HG03066 (cell line): ENCODE measurements around the gene TTC32.
"Not testable (repeated sequence)": the region's sequence is repeated elsewhere in the genome, so short reads cannot be mapped to it uniquely, and the experiment has no call there.

Experiments used
- ATAC-seq: cut with Tn5 transposase; IDR thresholded peaks from one replicate; pipeline ENCODE4 v1.9.1; 2021; ENCODE audit warnings: low read depth; ENCODE audit not compliant: unreplicated experiment

The TTC32 gene

DNA sequence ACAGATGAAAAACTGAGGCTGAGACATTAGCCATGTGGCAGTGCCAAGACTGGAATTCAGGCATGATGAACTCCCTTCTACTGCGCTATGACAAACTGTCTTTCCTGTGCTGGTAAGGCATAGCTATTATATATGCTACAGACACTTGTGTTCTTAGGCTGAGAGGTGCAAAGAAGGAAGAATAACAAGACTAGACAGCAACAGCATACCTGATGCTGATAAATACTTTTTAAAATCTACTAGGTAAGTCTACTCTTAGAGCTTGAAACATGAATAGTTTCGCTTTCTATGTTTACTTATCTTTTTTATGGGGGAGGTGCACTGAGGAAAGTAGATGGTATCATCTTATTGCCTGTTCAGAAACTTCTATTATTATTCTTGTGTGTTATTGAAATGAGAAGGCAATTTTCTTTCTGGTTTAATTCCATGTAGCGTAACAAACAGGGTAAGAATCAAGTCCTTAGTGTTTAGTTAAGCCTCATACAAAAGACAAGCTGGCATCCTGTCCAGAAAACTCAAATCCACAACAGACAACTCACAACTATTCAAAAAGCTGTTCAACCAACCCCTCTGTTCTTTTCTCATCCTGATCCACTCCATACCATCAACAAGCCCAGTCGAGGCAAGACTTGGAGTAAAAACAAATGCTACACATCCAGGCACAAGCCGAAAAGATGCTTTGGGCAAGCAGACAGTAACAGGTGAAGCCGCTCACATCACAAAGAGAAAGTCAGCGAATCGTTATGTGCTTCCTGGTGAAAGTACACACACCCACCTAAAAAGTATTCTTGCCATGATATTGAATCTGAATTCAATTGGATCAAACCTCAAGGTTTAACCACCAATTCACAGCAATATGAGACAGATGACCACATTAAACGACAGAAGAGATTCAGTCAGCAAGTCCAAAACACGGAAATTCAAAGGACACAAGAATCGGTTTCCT lies 1.5 kb downstream of the TTC32 start:
- peak; percentile 32 for ATAC-seq

DNA sequence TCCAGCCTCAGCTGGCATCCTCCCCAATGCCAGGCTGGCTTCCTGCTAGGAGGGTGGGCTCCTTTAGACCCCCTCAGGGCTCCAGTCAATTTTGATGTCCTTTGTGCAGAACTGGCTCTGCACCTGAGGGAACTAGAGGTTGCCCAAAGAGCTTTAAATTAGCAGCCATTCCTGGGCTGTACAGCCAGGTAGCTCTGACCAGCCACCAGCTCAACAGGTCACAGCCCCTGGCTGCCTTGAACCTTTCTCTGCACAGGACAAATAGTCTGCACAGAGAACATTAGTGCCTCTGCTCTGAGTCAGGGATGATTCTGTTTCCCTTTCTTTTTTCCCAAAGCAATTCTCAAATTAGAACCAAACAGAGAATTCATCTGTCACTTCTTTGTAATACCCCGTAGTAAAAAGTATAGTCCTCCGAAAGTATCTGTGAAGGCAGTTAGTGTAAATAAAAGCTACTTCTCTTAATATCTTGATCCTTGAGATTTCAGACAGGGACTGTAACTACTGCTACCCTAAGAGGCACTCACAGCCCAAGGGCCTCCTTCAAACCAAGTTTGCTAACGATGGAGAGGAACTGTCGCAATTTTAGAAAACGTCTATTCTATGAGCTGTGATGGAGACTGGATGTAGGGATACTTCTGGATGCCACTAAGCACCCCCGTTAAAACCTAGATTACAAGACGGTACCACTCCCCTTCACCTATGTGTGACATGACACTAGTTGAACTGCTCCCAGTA lies 3.0 kb downstream of the TTC32 start:
- ATAC-seq: no peak

- no peak for ATAC-seq
Measured at GRCh38 chr2:19897623-19898245, 4.0 kb downstream of the TTC32 start.

- no peak for ATAC-seq
Measured at GRCh38 chr2:19895535-19895934, 6.2 kb downstream of the TTC32 start.

DNA sequence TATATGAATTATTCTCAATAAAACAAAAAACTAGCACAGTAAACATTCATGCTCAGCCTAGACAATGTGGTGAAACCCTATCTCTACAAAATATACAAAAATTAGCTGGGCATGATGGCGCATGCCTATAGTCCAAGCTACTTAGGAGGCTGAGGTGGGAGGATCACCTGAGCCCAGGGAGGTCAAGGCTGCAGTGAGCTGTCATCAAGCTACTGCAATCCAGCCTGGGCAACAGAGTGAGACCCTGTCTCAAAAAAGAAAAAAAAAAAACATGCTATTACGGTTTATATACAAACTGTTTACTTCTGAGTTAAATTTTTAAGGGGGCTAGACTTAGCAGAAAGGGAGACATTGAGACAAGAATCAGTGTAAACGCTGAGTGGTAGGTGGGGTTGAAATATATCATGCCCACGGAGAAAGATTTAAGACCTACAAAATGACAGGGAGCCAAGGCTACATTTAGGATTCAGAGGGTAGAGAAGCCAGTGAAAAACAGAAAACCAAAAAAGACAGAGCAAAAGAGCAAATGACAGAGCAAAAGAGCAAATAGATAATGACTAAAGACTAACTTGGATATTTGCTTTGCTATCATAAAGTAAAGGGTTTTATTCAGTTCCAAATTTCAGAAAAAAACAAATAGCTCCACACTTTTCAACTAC lies 7.5 kb downstream of the TTC32 start:
- ATAC-seq: peak; percentile 19

DNA sequence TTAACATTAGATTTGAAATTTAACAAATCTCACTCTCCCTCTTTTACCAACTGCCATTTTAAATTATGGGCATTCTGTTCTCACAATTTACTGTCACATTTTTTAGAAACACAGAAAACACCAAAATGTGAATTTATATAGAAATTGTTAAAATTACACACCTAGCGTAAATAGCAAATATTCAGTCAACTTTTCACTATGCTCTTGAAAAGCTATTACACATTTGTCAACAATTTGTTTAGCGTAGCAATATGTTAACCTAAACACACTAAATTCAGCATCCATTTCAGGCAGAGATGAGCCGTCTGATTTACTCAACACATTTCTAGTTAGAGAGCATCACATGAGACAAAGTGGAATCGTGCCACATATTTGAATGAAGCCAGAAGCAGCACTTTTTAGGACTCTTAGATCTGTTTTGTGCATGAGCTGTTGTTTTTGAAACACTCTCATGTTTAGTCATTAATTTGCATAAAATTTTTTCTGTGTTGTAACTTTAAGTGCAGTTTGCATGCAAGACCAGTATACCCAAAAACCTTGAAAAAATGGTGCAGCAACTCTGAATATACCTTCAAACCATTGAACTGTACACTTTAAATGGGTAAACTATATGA lies 8.2 kb downstream of the TTC32 start:
- ATAC-seq: peak; percentile 85

- ATAC-seq: not testable (repeated sequence)
Measured at GRCh38 chr2:19891971-19892370, 9.8 kb downstream of the TTC32 start.

DNA sequence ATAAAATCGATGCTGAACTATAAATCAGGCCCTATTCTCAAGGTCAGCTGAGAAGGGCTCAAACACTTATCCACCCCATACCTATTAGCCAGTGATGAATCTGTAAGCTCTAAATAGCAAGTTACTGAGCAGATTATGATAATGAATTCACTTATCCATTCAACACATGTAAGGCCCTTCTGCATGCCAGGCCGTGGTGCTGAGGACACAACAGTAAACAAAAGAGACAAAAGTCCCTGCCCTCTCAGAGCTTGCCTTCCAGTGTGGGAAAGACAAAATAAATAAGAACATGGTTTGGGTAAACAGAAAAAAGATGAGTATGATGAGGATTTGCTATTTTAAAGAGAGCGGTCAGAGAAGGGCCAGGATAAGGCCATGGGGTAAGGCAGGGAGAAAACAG lies 11.7 kb downstream of the TTC32 start:
- ATAC-seq: no peak

GRCh38 chr2:19888831-19889230 lies 13.0 kb downstream of the TTC32 start:
- no peak for ATAC-seq

DNA sequence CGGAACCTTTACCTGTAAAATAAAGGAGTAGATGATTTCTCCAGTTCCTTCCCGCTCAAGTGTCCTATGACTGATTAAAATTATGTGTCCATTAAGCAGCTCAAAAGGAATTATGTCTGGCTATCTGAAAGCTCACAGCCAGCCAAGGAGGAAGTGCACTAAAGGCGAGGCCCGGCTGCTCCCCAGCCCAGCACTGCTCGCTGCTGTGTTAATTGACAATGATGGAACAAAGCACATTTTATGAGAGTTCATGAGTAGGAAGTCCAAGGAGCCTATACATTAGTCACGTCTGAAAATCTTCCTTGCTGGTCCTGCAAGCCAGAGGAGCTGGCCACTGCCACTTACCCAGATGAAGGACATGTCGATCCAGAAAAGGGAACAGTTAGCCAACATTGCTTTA lies 14.3 kb downstream of the TTC32 start:
- no peak for ATAC-seq

DNA sequence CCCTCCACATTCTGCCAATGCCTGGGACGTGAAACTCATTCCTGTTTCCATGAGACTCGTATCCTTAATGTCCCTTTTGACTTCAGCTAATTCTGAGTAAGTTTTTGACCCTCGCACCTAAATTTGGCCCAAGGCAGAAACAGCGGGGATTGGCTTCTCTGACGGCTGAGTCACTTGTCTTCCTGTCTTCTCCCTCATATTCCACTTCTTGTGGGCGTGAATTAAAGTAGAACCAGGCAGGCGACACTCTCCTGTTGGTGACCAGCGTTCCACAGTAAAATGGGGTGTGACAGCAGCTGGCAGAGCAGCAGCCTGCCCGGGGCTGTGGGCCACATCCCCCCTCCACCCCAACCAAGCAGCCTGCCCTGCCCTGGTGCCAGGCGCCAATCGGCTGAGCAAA lies 15.5 kb downstream of the TTC32 start:
- ATAC-seq: no peak

- no peak for ATAC-seq
Measured at GRCh38 chr2:19885791-19886190, 16.0 kb downstream of the TTC32 start.

DNA sequence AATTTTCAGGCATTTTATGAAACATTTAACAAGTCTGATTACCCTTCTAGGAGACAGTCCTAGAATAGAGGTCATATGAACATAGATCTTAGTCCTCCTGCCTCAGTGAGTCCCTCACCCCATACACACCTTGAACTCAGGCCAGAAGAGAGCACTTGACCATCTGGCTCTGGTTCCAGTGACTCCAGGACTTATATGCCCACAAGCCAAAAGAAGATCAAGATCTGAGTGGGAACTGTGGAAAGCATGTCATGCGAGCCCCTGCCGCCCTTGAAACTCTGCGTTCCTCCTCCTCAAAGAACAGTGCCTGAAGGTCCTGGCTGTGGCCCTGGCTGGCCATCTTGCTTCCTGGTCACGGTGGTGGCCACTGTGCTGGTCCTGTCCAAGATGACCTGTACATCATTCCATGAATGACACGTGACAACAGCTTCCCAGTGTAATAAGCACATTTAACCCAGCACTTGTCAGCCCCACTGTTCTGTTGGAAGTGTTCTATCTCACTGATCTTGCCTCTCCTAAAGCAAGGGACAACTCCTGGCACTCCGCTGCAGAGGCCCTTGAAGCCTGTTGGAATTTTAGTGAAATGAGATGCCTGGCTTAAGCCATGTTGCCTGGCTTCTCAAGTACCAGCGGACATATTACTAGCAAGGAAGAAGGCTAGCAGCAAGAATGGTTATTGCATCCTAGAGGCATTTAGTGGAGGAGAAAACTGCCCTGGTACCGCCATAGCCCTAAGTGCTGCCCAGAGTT lies 17.6 kb downstream of the TTC32 start:
- ATAC-seq: no peak

- ATAC-seq: no peak
Measured at GRCh38 chr2:19883486-19883885, 18.3 kb downstream of the TTC32 start.

DNA sequence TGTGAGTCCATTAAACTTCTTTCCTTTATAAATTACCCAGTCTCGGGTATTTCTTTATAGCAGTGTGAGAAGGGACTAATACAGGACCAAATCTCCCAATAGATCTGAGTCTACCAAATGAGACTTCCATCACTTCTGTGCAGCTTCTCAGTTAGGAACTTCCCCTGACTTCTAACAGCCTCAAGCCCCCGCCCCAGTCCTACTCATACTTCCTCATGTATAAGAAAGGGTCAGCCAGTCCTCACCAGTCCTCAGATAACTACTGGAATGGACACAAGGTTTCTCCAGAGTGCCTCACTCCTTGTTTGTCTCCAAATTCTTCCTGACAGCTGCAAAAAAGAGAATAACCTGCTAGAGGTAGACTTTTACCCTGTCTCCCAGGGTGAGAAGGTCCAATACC lies 19.5 kb downstream of the TTC32 start:
- no peak for ATAC-seq

DNA sequence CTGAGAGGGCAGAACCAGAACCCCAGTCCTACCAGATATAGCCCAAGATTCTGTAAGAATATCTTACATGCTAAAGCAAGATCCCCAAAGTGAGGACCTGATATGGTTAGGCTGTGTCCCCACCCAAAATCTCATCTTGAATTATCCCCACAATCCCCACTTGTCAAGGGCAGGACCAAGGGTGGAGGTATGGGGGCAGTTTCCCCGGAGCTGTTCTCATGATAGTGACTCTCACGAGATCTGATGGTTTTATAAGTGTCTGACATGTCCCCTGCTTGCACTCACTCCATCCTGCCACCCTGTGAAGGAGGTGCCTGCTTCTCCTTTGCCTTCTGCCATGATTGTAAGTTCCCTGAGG lies 19.9 kb downstream of the TTC32 start:
- ATAC-seq: no peak

- no peak for ATAC-seq
Measured at GRCh38 chr2:19881221-19881907, 20.4 kb downstream of the TTC32 start.

DNA sequence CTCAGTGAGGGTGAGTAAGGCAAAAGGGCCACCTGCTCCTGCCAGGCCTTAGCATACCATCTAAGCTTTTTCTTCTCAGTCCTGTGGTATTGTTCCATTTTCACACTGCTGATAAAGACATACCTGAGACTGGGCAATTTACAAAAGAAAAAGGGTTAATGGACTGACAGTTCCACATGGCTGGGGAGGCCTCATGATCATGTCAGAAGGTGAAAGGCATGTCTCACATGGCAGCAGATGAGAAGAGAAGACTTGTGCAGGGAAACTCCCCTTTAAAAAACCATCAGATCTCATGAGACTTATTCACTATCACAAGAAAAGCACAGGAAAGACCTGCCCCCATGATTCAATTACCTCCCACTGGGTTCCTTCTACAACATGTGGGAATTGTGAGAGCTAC lies 21.6 kb downstream of the TTC32 start:
- not testable (repeated sequence) for ATAC-seq

- no peak for ATAC-seq
Measured at GRCh38 chr2:19879120-19879519, 22.7 kb downstream of the TTC32 start.
